GM18511 (cell line): ENCODE data around the gene PRR18.

Source experiments
- ATAC-seq: cut with Tn5 transposase; IDR thresholded peaks from one replicate; pipeline ENCODE4 v1.9.1; 2021; ENCODE audit warnings: mild to moderate bottlenecking, moderate library complexity; ENCODE audit not compliant: unreplicated experiment

PRR18 gene

DNA sequence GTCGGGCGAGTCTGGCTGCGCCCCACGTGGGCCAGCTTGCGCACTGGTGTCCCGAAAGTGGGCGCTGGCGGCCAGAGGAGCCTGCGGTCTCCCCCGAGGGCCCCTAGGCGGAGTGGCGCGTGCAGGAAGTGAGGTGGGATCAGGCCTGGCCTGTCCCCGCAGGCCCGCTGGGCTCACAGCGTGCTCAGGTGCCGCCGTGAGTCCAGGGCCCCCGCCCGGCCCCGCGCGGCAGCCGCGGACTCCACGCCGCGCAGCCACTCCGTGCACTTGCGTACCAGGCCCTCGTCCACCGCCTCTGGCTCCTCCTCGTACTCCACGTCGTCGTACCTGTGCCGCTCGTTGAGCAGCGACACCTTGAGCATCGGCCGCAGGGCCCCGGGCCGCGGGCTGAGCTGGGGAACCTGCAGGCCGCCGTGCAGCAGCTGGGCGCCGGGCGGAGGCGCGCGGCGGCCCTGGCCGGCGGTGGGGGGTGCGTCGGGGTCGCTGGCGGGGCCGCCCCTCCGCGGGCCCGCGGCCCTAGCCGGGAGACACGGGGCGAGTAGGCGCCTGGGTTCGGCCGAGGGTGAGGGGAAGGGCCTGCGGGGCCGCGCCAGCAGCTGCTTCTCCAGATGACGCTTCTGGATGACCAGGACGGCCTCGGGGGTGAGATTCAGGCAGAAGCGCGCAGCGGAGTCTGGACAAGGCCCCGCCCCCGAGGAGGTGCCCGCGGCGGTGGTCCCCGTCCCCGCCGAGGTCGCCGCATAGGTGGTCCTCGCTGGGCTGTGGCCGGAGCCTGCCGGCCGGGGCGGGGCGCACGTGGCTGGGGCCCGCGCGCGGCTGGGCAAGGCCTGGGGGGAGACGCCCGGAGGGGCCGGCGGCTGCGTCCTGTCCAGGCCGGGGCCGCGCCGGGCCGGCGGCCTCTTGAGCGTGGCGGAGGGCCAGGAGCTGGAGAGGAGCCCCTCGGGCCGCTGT lies 835 bp downstream of the PRR18 start:
- ATAC-seq, result peak; percentile 36

DNA sequence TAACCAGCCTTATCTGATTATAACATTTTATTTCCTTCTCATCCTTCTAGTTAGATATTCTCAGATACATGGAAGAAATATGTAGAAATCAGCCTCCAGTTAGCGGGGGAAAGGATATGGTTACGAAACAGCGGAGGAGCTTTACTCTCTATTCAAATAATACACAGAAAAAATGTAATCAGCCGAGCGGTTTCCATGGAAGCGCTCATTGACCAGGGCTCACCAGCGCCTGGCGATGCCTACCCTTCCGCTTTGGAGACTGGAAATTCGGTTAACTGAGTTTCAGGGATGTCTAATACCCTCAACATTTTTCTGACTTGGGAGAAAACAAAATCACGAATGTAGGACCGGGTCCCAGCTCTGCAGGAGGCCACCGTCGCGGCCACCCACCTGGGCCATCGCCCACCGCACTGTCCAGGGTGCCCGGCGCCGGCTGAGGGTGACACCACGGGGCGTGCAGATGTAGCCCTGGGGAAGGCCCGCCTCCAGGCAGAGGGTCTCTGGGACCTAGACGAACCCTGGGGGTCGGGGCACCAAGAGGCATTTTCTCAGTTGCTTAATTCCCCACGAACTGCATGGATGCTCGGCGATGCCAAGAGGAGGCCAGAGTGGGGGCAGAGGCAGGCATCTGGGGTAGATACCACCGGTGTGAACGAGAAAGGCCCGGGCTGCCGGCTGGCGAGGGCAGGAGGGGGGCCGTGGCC lies 1.7 kb downstream of the PRR18 start:
- ATAC-seq, result no peak

DNA sequence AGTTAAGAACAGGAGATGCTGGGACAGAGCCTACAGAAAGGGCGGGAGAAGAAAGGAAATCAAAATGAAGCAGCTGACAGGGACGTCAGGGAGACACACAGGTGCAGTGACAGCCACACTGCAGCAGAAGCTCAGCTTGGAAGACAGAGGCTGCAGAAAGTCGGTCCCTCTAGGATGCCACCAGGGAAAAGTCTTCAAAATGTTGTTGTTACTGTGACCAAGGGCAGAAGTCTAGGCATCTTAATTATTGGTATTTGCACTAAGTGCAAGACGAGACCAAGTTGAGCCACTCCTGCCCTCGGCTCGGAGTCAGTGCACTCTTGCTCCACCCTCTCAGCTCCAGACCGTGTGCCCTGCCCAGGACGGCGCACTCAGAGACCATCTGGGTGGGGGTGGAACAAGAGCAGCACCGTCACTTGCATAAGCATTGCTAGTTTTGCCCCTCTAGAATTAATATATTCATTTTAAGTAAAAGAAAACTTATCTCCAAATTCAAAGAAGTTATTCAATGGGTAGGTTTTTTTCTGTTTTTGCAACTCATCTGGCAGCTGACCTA lies 2.6 kb downstream of the PRR18 start:
- no peak for ATAC-seq

DNA sequence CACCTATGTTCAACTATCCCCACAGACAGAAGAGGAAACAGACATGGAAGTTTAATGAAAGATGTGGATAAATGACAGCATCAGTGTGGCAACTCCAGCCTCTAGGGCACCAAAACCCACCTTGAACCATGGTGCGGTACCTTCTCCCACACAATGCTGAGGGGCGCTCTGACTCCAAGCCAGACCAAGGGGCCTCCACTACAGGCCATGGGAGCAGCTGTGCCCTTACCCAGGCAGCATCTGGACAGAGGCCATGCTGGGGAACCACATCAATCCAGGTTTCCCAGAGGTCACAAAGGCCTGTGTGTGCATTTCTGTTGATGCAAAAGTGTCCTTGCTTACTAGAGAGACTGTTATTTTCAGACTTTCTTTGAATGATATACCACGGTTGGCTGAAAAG lies 4.1 kb downstream of the PRR18 start:
- ATAC-seq, result no peak

DNA sequence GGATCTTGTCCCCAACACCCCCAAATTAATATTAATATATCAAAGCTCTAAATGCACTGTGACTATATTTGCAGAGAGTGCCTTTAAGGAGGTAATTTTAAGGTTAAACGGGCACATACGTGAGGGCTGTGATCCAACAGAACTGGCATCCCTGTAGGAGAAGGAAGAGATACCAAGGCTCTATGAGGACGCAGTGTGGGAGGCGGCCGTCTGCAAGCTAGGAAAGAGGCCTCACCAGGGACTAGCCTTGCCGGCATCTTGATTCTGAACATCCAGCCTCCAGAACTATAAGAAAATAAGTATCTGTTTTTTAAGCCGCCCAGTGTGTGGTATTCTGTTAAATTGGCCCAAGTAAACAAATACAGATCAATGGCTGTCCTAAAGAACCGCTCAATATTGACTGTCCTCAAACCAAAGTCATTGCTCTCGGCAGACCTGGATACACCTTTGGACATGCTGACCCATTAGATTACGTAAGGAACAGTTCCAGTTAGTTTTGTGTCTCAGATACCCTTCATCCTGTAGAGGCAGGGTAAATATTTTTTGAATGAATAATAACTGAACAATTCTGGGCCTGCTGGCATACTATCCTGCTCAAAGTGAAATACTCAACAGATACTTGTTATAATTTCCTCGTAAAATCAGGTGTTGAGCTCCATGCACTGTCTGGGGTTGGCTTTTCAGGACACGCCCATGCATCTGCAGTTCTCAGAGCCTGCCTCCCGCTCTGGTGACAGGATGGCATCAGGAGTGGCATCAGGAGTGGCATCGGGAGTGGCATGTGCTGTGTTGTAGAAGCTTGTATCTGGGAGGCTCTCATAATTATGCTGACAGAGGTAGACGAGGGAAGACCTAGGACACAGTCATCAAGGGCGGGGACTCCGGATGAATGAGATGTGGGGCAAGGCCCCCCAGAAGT lies 6.3 kb downstream of the PRR18 start:
- ATAC-seq, result no peak

DNA sequence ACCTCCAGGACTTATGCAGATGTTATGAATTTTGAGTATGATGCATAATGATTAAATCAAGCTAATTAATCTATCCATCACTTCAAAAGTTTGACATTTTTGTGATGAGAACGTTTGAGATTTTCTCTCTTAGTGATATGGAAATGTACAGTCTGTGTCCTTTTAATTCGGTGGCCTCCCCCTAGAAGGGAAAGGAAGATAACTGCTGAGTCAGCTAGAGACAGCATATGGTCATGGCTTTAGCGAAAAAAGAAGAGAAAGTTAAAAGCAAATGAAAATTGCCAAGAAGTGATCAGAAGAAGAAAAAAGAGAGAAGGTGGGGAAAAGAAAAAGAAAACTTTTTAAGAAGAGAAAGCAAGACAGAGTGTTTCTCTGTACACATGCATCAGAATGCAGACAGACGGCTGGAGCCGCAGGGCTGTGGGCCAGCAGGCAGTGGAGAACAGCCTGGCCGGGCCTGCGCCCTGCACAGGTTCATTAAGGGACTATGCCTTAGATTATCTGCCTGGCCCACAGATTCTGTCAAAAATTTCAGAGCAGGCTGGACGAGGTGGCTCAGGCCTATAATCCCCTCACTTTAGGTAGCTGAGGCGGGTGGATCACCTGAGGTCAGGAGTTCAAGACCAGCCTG lies 7.7 kb downstream of the PRR18 start:
- no peak for ATAC-seq

DNA sequence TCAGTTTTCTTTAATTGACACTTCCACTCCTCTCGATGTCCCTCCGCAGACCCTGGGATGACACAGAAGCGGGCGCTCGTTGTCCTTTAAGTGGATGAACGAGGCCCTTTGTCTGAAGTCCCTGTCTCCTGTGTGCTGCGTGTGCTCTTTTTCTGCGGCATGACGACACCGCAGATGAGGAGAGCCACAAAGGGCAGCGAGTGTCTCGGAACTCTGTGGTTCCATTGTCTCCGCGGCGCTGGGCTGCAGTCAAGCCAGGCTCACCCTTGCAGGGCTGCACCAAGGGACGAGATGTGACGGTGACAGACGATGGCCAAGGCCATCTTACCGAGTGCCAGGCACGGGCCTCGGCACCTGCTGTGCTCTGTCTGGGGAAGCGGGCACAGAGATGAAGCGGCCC lies 10.6 kb downstream of the PRR18 start:
- no peak for ATAC-seq

DNA sequence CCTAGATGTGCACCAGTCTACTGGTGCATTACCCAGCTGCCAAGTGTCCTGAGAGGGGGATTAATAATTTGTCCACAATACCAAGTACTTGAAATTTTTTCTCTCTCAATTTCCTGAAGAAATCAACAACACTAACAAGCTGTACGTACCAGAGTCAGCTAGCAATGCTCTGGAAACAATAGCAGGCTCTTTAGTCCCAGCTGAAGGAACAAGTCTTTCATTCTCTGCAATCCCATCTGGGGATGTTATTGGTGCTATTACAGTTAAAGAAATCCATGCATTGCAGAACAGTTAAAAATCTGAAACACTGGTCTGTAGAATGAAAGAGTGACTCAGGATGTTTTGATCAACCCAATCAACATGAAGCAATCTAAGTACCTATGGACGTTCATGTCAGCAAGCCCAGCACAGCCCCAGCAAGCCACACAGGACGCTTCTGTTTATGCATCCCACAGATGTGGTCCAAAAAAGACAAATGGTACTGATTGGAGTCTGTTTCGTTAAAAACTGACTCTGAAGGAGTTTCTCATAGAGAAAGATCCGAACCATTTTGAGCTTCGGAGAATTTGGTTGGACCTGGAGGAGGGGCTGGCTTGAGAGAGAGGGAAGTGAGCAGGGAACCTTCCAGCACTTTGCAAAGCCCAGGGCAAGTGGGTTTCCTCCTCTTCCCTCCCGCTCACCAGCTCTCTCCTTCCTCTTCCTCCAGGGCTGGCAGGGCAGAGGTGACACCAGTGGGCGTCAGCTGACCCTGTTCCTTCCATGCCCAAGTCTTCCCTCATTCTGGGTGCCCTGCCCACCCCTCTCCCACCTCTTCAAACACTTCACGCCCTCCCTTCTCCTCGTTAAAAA lies 11.9 kb downstream of the PRR18 start:
- no peak for ATAC-seq

DNA sequence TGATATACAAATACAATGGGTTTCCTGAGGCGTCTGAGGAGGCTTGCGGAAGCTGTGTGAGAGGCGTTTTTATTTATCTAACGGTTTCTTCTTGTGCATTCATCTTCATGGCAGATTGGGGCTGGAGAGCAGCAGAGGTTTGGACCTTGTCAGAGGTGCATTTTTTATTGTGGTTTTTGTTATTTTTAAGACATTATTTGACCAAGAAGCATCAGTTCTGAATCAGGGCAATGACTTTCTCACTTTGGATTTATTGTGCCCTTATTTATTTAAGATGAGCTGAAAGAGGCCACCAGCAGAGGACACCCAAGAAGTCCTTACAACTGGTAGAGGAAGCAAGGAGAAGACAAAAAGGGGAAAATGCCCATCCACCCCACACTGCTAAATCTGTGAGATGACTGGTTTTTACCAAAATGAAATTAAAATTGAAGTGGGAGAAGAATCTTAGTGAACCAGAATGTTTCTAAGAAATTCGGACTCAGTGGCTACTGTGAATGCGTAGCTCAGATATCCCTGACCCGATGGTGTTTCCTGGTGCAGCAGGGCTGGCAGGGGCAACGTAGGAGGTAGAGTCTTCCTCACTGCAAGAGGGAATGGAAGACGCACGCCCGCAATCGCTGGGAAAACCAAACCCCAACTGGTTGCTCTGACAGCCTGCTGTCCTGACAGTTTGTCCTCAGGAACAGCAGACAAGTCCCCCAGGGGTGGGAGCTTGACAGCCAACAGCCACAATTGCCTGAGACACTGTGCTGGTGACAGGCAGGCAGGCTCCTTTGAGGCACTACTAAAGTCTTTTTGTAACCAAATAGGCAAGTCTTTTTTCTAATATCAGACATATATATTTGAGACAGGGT lies 14.2 kb downstream of the PRR18 start:
- no peak for ATAC-seq

DNA sequence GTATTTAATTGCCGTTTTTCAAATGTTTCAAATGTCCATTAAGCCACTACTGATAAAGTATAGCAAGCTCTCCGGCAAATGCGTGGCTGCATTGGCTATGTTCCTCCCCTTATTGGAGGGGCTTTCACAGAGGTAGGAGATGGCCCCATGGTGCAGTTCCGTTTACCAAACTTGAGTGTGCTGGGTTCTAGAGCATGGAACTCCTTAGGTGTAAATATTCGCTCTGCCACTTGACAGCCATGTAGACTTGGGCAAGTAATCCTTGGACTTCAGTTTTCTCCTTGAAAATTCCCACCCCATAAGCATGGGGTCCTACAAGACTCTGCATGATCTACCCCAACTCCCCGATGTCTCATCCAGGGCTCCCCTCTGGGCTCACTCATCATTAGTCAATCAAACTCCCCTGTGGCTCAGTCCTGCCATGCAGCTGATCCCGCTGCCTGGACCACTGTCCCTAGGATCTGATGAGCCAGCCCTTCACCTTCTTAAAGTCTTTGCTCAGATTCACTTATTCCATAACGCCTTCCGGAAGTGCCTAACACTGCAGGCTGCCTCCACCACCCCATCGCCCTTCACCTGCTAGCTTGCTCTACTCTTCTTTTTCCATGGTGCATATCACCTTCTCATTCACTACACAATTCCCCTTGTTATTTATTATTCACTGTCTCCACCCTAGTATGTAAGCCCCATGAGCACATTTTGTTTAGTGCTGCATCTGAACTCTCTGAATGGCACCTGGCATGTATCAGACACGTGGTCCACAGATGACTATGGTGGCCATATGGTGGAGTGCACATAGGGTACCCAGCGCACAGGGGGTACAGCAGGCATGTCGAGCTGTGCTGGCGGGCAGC lies 18.8 kb downstream of the PRR18 start:
- no peak for ATAC-seq

DNA sequence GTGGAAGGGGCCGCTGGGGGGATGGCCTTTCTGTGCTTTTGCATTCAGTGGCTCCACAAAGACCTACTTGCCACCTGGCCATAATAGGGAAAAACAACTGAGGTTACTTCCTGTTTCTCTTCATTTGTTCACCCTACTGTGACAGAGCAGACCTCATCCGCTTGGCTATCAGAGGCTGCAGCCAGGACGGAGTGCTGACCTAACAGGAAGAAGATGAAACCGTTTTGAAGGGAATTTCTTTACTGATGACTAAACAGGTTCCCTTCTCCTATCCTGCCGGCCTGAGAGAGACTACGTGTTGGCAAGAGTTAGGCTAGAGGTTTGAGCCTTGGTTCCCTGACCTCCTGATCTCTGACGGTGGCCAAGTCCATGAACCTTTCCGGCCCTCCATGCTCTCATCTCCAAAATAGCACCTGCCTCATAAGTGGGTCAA lies 21.3 kb downstream of the PRR18 start:
- peak; percentile 97 for ATAC-seq

DNA sequence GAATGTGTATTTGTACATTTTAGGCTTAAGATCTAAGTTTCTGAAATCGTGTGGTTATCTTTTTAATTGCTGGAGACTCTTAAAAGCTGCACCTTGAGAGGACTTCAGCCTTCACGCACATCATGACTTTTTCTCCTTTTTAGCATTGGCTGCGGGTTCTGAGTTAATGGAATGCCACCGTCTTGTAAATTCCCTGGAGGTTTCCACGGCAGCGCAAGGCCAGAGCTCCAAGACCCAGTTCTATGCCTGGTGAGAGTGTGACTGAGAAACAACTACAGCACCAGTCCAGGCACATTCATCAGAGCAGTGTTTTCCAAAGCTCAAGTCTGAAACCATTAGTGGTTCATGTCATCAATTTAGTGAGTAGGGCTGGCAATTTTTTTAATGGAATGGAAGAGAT lies 23.0 kb downstream of the PRR18 start:
- ATAC-seq, result no peak

DNA sequence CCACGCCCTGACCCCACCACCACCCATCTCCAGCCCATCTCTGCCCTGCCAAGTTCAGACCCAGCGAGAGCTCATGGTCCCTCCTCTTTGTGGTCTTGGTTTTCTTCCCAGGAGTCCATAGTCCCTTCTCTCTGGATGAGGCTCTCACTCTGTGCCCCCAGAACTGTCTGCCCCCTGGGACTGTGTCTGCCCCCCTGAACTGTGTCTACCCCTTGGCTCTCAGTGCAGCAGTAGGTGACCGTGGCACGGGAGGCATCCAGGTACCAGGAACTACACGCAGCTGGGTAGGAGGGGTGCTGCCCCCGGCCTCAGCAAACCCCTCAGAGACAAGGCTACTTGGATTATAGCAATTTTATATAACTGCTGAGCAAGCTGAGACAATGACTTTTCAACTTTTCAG lies 23.6 kb downstream of the PRR18 start:
- ATAC-seq, result no peak

DNA sequence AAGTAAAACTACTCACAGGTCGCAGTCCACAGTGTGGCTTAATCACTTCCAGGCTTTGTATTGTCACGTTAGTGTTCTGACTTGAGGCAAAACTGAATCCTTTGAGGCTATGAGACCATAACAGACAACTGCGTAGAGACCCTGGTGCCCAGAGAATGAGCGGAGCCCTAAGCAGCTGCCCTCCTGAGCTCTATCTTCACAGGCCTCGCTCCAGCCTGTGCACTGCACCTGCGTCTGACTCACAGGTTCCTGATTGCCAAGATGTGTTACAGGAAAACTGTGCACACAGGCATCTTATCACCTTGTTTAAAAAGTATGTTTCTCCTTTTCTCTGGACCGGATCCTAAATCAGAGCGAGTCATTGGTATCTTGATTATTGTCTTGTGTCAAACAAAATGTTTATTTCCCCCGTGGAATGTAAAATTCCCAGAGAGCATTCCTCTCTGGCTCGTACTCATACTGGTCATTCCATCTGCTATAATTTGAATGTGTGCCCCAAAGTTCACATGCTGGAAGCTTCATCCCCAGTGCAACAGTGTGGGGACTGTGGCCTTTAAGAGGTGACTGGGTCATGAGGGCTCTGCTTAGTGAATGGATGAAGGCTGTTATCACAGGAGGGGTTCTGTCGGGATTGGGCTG lies 25.7 kb downstream of the PRR18 start:
- no peak for ATAC-seq

DNA sequence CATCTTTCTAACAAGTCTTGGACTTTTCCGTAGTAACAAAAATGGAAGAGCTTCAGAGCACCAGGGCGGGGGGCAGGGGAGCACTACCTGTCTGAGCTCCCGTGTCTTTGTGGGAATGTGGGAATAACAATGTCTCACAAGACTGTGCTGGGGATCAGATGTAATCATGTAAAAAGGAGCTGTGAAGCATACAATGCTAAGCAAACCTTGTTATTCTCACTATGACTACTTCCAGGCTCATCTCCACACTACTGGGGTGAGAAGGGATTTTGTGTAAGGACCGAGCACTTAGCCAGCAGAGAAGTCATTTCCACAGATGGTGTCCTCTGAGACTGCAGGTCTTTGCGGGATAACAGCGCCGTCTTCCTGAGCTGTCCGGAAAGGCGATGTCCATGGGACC lies 27.1 kb downstream of the PRR18 start:
- ATAC-seq, result peak; percentile 58

DNA sequence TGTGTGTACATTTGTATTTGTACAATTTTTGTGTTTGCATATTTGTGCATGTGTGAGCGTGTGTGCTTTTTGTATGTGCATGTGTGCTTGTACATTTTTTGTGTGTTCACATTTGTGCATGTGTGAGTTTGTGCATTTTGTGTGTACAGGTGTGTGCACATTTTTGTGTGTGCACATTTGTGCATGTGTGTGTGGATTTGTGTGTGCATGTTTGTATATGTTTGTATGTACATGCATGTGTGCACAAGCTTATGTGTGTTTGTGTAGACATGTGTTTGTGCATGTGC lies 28.9 kb downstream of the PRR18 start:
- no peak for ATAC-seq
